ENCODE results near the gene WDR27. TPM values are rescaled to one million over a fixed set of nuclear protein-coding genes. Genes with fewer than 3 reads are reported as not detected.

Gene WDR27
- total RNA-seq, 2 experiments from 2014 or later, result 77.2 to 108 TPM

DNA sequence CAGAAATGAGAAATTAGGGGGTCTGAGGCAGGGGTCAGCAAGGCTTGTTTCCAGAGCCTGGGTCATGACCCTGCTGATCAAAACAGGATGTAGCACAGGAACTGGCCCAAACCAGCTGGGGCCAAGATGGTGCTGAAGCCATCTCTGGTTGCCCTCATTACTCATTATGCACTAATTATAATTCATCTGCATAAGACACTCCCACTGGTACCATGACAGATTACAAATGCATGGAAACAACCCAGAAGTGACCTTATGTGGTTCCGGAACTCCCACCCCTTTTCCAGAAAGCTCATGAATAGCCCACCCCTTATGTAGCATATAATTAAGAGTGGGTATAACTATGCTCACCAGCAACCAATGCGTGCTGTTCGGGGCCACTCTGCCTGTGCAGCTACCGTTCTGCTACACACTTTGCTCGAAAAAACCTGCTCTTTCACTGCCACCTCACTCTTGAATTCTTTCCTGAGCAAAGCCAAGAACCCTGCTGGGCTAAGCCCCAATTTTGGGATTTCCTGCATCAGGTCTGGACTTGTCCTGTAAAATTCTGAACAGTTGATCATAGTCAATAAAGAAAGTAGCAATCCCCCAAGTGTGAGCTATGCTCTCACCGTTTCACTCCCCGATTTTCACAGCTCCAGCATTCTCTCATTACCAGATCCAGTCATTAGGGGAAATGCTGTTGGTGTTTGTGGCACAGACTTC, 122.3 kb downstream of the WDR27 start:
- H3K9me3 ChIP-seq (ENCODE audit: low read length), result peaks cover 1% of the 10 kb centered on the region; the same call in 1 of the 2 replicates
- intact Hi-C loops (cut with micrococcal nuclease; ENCODE audit: unreplicated experiment), result no loop called here

DNA sequence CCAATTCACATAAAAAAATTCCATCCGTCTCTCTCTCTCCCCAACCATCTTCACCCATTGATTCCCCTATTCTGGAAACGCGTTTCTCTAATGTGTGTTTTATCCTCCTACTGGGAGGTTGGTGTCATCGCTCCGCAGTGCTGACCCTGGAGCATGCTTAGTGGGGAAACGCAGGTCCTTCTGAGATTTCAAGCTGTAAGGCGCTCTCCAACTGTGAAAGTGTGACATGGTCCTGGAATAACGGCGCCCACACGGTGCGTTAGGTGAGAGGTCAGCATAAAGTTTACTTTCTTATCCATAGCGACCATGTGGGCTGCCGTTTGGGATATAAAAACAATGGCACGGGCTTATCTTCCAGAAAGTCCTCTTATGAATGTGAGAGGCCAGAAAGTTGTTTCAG, 123.9 kb downstream of the WDR27 start:
- Histone ChIP-seq H4K20me1 (ENCODE audit: insufficient read depth, low read length) (no peaks in the 10 kb centered on the region), H3K4me2 (ENCODE audit: low read length) (no peak overlapping the region), H2AFZ (ENCODE audit: low read length) (no peak overlapping the region), H3K27ac (ENCODE audit: low read depth, low read length, poor library complexity, severe bottlenecking) (no peak overlapping the region), H3K79me2 (ENCODE audit: insufficient read depth, low read depth, low read length) (no peaks in the 10 kb centered on the region), H3K4me3 (ENCODE audit: low read depth, low read length, poor library complexity, severe bottlenecking) (no peak overlapping the region), H3K9me3 (ENCODE audit: low read length) (no peaks in the 10 kb centered on the region), H3K9me2 (ENCODE audit: insufficient read depth, low read length) (no peaks in the 10 kb centered on the region), H3K4me1 (ENCODE audit: insufficient read depth, low read length, poor library complexity, severe bottlenecking) (no peaks in the 10 kb centered on the region), H3K36me3 (ENCODE audit: insufficient read depth, low read length) (no peaks in the 10 kb centered on the region)
- CTCF ChIA-PET (ENCODE audit: unreplicated experiment), result no interaction called here
- no TSS peak for BruUV-seq (replicated peaks)
- no peak for DNase-seq (ENCODE audit: low spot score)
- intact Hi-C loops (cut with micrococcal nuclease; ENCODE audit: unreplicated experiment), result no loop called here
- TF ChIP-seq EZH2phosphoT487 (IDR thresholded peaks at IDR 0.05; ENCODE audit: borderline replicate concordance, low read depth, low read length), result no peak
- TF ChIP-seq, protein P1, sequence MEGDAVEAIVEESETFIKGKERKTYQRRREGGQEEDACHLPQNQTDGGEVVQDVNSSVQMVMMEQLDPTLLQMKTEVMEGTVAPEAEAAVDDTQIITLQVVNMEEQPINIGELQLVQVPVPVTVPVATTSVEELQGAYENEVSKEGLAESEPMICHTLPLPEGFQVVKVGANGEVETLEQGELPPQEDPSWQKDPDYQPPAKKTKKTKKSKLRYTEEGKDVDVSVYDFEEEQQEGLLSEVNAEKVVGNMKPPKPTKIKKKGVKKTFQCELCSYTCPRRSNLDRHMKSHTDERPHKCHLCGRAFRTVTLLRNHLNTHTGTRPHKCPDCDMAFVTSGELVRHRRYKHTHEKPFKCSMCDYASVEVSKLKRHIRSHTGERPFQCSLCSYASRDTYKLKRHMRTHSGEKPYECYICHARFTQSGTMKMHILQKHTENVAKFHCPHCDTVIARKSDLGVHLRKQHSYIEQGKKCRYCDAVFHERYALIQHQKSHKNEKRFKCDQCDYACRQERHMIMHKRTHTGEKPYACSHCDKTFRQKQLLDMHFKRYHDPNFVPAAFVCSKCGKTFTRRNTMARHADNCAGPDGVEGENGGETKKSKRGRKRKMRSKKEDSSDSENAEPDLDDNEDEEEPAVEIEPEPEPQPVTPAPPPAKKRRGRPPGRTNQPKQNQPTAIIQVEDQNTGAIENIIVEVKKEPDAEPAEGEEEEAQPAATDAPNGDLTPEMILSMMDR (conservative IDR thresholded peaks at IDR 0.05; ENCODE audit: low read length), result no peak
- POLR2A ChIA-PET, result no interaction called here

More for the DNA sequence above, 122.3 kb downstream of the WDR27 start:
- DNase-seq (ENCODE audit: low spot score), result no peak
- TF ChIP-seq, protein P1 (conservative IDR thresholded peaks at IDR 0.05; ENCODE audit: low read length), result no peak
- TF ChIP-seq EZH2phosphoT487 (IDR thresholded peaks at IDR 0.05; ENCODE audit: borderline replicate concordance, low read depth, low read length), result no peak
- Histone ChIP-seq H4K20me1 (ENCODE audit: insufficient read depth, low read length) (no peaks in the 10 kb centered on the region), H2AFZ (ENCODE audit: low read length) (no peak overlapping the region), H3K4me3 (ENCODE audit: low read depth, low read length, poor library complexity, severe bottlenecking) (no peak overlapping the region), H3K36me3 (ENCODE audit: insufficient read depth, low read length) (no peaks in the 10 kb centered on the region), H3K9me2 (ENCODE audit: insufficient read depth, low read length) (no peaks in the 10 kb centered on the region), H3K4me1 (ENCODE audit: insufficient read depth, low read length, poor library complexity, severe bottlenecking) (peaks cover 11% of the 10 kb centered on the region), H3K27ac (ENCODE audit: low read depth, low read length, poor library complexity, severe bottlenecking) (no peak overlapping the region), H3K79me2 (ENCODE audit: insufficient read depth, low read depth, low read length) (no peaks in the 10 kb centered on the region), H3K4me2 (ENCODE audit: low read length) (no peak overlapping the region)
- ChIA-PET CTCF (ENCODE audit: unreplicated experiment) (no interaction called here), POLR2A (no interaction called here)
- no TSS peak for BruUV-seq (replicated peaks)

DNA sequence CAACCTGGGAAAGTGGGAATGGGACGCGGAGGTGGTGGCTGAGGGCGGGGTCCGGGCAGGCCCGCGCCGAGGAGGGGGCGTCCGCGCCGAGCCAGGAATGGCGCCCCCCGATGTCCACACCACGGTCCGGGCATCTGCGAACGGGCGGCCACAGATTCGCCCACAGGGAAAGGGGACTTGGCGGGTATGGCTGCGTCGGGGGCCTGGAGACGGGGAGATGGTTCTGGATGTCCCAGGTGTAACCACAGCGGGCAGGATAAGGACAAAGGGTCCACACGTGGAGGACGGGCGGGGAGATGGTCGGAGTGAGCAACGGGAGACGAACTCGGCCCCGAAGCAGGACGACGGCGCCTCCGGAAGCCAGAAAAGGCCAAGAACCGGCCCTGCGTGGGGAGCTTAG, 124.6 kb downstream of the WDR27 start:
- H3K4me3 ChIP-seq (ENCODE audit: low read depth, low read length, poor library complexity, severe bottlenecking), result no peak overlapping the region
- H3K4me1 ChIP-seq (ENCODE audit: insufficient read depth, low read length, poor library complexity, severe bottlenecking), result no peaks in the 10 kb centered on the region
- no peaks in the 10 kb centered on the region for H3K9me2 ChIP-seq (ENCODE audit: insufficient read depth, low read length)
- H3K4me2 ChIP-seq (ENCODE audit: low read length), result no peak overlapping the region
- no peak overlapping the region for H3K27ac ChIP-seq (ENCODE audit: low read depth, low read length, poor library complexity, severe bottlenecking)
- H4K20me1 ChIP-seq (ENCODE audit: insufficient read depth, low read length), result no peaks in the 10 kb centered on the region
- no peak overlapping the region for H2AFZ ChIP-seq (ENCODE audit: low read length)
- H3K79me2 ChIP-seq (ENCODE audit: insufficient read depth, low read depth, low read length), result no peaks in the 10 kb centered on the region
- BruUV-seq (replicated peaks), result no TSS peak
- DNase-seq (ENCODE audit: low spot score), result no peak
- H3K36me3 ChIP-seq (ENCODE audit: insufficient read depth, low read length), result no peaks in the 10 kb centered on the region
- H3K9me3 ChIP-seq (ENCODE audit: low read length), result no peaks in the 10 kb centered on the region
- ChIA-PET CTCF (ENCODE audit: unreplicated experiment) (no interaction called here), POLR2A (no interaction called here)
- TF ChIP-seq, protein P1 (conservative IDR thresholded peaks at IDR 0.05; ENCODE audit: low read length), result no peak
- TF ChIP-seq EZH2phosphoT487 (IDR thresholded peaks at IDR 0.05; ENCODE audit: borderline replicate concordance, low read depth, low read length), result no peak
- intact Hi-C loops (cut with micrococcal nuclease; ENCODE audit: unreplicated experiment), result no loop called here
